Measurements from ENCODE around the gene ABCA1. TPM values are rescaled to one million over a fixed set of nuclear protein-coding genes. Genes with fewer than 3 reads are reported as not detected.

Gene ABCA1
- total and polyA plus RNA-seq, 2 of the 13 experiments (the other 11 are each of a cell fraction or from before 2014, with no cell fraction given), result 26.8 to 63.8 TPM

DNA sequence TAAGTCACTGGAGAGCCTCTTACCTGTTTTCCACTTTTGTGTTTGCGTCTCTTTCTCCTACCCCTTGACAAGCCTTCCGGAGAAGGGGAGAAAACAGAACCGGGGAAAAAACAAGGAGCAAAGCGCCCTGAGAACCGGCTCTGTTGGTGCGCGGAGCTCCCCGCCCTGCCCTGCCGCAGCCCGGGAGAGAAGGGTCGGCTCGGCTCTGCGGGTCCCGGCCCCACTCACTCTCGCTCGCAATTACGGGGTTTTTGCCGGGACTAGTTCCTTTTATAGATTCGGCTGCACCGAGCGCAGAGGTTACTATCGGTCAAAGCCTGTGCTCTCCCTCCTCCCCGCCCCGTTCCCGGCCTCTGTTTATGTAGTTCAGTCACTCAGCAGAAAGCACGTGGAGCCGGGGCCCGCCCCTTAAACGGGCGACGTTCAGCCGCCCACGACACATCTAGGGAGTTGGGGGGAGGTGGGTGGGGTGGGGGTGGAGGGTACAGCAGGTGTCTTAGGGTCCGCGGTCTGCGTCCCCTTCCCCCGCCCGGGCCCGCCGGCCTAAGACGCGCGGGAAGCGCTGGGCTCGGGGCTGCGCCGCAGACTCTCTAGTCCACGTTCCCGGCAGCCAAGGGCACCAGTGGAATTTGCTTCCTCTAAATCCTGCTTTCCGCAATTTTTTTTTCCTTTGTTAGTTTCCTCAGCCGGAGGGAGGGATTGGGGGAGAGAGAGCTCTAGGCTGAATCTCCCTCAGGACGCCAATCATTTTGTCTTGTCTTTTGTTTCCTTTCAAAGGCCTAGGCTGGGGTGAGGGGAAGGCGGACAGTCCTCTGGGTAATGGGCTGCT, at the start of gene ABCA1 (continued):
- peak; percentile 92 for TF ChIP-seq POLR2G (IDR thresholded peaks at IDR 0.05; ENCODE audit: low read depth, low read length)
- no peak for TF ChIP-seq CREB1 (IDR thresholded peaks at IDR 0.05)
- peak; percentile 40; the same call in 1 of the 2 replicates for TF ChIP-seq CREB1 (CRISPR knock-in tag; IDR thresholded peaks at IDR 0.05)
- TF ChIP-seq KAT8 (CRISPR knock-in tag; IDR thresholded peaks at IDR 0.05), result 0 out of 2 replicates have a peak, but pooled peaks have one; percentile 14
- TF ChIP-seq ZNF570 (CRISPR knock-in tag; IDR thresholded peaks at IDR 0.05; ENCODE audit: borderline replicate concordance), result no peak
- 0 out of 2 replicates have a peak, but pooled peaks have one; percentile 65 for TF ChIP-seq DNMT3B (CRISPR knock-in tag; conservative IDR thresholded peaks at IDR 0.05)
- TF ChIP-seq TMF1 (CRISPR knock-in tag; IDR thresholded peaks at IDR 0.05; ENCODE audit: low read depth), result 0 out of 2 replicates have a peak, but pooled peaks have one; percentile 49
- TF ChIP-seq AHDC1 (CRISPR knock-in tag; IDR thresholded peaks at IDR 0.05; ENCODE audit: borderline replicate concordance), result 0 out of 2 replicates have a peak, but pooled peaks have one; percentile 20
- TF ChIP-seq ZSCAN25 (CRISPR knock-in tag; IDR thresholded peaks at IDR 0.05), result no peak
- peak; percentile 81 for TF ChIP-seq SAP130 (CRISPR knock-in tag; IDR thresholded peaks at IDR 0.05; ENCODE audit: low read depth)
- no peak for TF ChIP-seq ZNF678 (CRISPR knock-in tag; IDR thresholded peaks at IDR 0.05)
- 0 out of 2 replicates have a peak, but pooled peaks have one; percentile 57 for TF ChIP-seq ZNF576 (CRISPR knock-in tag; IDR thresholded peaks at IDR 0.05)
- 0 out of 2 replicates have a peak, but pooled peaks have one; percentile 50 for TF ChIP-seq MEIS1 (CRISPR knock-in tag; IDR thresholded peaks at IDR 0.05; ENCODE audit: borderline replicate concordance)
- TF ChIP-seq, protein P1, sequence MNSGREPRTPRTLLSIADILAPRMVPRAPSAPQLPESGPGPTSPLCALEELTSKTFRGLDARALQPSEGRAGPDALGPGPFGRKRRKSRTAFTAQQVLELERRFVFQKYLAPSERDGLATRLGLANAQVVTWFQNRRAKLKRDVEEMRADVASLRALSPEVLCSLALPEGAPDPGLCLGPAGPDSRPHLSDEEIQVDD (CRISPR knock-in tag; IDR thresholded peaks at IDR 0.05; ENCODE audit: borderline replicate concordance), result 0 out of 2 replicates have a peak, but pooled peaks have one; percentile 27
- 0 out of 4 replicates have a peak, but pooled peaks of 1 of the 2 experiments have one; percentile 20 for TF ChIP-seq EP300 (IDR thresholded peaks at IDR 0.05; ENCODE audit: low read depth in 2 of 2, low read length in 2 of 2)
- TF ChIP-seq EP300 (CRISPR knock-in tag; IDR thresholded peaks at IDR 0.05; ENCODE audit: borderline replicate concordance), result no peak
- TF ChIP-seq ZNF337 (CRISPR knock-in tag; IDR thresholded peaks at IDR 0.05; ENCODE audit: borderline replicate concordance, low read depth), result no peak
- TF ChIP-seq BCL6 (CRISPR knock-in tag; IDR thresholded peaks at IDR 0.05), result 0 out of 2 replicates have a peak, but pooled peaks have one; percentile 45
- TF ChIP-seq, protein P2, sequence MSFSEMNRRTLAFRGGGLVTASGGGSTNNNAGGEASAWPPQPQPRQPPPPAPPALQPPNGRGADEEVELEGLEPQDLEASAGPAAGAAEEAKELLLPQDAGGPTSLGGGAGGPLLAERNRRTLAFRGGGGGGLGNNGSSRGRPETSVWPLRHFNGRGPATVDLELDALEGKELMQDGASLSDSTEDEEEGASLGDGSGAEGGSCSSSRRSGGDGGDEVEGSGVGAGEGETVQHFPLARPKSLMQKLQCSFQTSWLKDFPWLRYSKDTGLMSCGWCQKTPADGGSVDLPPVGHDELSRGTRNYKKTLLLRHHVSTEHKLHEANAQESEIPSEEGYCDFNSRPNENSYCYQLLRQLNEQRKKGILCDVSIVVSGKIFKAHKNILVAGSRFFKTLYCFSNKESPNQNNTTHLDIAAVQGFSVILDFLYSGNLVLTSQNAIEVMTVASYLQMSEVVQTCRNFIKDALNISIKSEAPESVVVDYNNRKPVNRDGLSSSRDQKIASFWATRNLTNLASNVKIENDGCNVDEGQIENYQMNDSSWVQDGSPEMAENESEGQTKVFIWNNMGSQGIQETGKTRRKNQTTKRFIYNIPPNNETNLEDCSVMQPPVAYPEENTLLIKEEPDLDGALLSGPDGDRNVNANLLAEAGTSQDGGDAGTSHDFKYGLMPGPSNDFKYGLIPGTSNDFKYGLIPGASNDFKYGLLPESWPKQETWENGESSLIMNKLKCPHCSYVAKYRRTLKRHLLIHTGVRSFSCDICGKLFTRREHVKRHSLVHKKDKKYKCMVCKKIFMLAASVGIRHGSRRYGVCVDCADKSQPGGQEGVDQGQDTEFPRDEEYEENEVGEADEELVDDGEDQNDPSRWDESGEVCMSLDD (CRISPR knock-in tag; IDR thresholded peaks at IDR 0.05; ENCODE audit: borderline replicate concordance), result peak; percentile 13; the same call in 1 of the 2 replicates
